SH-SY5Y (cell line): ENCODE data around the gene LGALS3BP.

Experiments used
- GATA2 ChIP-seq: IDR thresholded peaks from 2 replicates; pipeline ENCODE4 v1.6.1; 2011; ENCODE audit warnings: mild to moderate bottlenecking, low read depth, low read length
- GATA3 ChIP-seq: IDR thresholded peaks from 2 replicates; pipeline ENCODE4 v1.6.1; 2011; ENCODE audit warnings: low read depth, mild to moderate bottlenecking, low read length, moderate library complexity

Gene LGALS3BP

DNA sequence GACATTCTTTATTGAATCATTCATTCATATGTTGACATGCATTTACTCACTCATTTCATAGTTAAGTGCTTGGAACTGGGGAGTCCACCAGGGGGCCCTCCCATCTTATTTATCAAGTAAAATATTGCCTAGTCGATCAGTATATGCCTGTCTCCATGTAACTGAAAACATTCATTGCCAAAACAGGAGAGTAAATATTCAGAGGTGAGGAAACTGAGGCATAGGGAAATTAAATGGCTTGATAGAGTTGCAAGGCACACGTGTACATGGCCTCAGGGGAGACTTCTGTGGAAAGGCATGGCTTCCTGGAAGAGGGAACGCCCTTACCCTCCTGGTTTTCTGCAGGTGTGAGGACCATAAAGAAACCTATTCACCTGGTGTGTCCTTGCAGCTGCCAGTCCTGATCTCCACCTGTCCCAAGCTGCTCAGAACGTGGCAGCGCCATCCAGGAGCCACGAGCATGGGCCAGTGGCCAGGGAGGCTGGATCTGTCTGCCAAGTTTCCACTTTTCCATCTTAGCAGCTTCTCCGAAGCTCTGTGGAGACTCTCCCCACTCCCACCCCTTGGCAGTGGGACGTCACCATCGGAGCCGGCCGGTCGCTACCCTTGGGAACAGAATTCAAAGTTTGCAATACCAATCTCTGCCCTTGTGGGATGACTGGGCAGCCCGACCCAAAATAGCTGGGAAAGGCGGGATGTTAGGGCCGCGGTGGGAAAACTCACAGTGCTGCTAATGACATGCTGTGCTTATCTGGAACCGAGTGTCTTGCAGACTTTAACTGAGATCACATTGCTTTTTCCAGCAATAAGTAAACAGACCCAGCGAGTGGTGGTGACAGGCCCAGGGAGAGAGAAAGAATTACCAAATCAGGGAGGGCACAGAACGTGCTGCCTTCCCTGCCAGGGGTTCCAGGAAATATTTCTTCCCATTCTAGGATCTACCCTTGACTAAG lies 40.2 kb upstream of the LGALS3BP start:
- TF ChIP-seq GATA2 (no peak), GATA3 (no peak)

- TF ChIP-seq GATA2 (no peak), GATA3 (no peak)
Measured at GRCh38 chr17:79019261-79019631, 39.5 kb upstream of the LGALS3BP start.

- no peak for TF ChIP-seq GATA3
- TF ChIP-seq GATA2: no peak
Measured at GRCh38 chr17:79018370-79018695, 38.6 kb upstream of the LGALS3BP start.

DNA sequence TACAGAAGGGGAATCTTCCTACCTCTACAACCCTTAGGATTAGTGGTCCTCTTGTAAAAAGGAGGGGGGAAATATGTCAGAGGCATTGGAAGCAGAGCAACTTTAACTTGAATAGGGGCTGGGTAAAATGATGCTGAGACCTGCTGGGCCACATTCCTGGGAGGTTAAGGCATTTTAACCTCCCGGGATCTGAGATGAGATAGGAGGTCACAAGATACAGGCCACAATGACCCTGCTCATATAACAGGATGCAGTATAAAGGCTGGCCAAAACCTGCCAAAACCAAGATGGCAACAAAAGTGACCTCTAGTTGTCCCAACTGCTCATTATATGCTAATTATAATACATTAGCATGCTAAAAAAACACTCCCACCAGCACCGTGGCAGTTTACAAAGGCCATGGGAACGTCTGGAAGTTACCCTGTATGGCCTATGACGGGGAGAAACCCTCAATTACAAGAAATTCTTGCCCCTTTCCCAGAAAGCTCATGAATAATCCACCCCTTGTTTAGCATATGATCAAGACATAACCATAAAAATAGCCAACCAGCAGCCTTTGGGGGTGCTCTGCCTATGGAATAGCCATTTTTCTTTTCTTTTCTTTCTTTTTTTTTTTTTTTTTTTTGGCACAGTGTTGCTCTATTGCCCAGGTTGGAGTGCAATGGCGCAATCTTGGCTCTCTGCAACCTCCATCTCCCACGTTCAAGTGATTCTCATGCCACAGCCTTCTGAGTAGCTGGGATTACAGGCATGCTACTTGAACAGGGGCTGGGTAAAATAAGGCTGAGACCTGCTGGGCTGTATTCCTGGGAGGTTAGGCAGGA lies 38.0 kb upstream of the LGALS3BP start:
- TF ChIP-seq GATA3: no peak
- TF ChIP-seq GATA2: no peak

DNA sequence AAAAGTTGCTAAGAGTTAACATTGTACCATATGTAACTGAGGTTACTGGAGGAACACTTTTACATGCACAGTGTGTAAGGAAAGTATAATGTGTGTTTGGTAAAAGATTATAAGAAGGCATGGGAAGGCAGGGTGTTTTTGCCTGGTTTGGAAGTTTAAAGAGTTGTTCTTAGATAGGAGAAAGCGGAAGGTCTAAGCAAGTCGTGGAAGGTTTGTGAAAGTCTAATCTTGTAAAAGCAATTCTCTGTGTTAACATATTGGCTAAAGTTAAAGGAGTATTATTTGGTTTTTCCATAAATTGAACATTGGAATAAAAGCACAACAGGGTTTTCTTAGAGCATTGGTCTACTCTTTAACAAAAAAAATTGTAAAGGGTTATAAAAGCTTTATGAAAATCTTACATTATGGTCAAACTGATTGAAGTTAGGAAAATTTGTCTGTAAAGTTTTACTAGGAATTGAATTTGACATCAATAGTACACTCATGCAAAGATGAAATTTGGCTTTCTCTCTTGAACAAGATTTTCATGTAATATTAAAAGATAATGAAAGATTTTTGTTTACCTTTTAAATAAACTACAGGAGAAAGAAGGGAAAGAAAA lies 34.5 kb upstream of the LGALS3BP start:
- TF ChIP-seq GATA3: no peak
- TF ChIP-seq GATA2: no peak

DNA sequence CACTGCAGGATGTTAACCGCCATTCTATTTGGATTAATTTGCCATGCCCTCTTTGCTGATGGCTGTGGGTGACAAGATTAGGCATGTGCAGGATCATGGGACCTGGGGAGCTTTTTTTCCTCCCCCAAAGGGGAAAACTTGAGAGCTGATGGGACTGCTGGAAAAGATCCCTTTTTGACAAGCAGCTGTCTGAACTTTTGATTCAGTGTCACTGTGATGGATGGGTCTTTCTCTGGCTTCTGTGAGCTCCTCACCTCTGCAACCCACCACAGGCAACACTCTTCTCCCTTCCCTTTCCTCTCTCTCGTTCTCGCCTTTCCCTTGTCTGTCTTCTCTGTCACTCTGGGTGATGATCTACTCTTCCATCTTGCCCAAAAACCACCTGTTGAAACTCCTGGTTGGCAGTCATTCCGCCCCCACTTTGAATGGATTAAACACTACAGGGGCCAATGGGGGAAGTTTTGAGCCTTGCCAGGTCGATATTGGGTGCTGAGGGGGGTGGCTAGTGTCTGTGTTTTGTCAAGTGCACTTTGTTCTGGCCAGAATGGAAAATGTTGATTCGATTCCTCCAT lies 32.9 kb upstream of the LGALS3BP start:
- TF ChIP-seq GATA3: no peak
- no peak for TF ChIP-seq GATA2

DNA sequence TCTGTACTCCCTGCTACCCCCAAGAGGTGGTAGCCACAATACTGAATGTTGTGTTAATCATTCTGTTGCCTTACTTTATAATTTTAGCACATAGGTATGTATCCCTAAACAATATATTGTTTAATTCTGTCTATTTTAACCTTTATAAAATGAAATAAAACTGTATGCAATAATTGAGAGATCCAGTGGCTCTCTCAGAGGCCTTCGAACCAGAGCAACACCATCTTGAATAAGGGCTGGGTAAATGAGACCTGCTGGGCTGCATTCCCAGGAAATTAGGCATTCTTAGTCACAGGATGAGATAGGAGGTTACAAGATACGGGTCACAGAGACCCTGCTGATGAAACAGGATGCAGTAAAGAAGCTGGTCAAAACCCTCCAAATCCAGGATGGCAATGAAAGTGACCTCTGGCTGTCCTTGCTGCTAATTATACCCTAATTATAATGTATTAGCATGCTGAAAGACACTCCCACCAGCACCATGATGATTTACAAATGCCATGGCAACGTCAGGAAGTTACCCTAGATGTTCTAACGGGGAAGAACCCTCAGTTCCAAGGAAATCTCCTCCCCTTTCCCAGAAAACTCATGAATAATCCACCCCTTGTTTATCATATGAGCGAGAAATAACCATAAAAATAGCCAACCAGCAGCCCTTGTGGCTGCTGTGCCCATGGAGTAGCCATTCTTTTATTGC lies 31.9 kb upstream of the LGALS3BP start:
- TF ChIP-seq GATA2: no peak
- no peak for TF ChIP-seq GATA3

DNA sequence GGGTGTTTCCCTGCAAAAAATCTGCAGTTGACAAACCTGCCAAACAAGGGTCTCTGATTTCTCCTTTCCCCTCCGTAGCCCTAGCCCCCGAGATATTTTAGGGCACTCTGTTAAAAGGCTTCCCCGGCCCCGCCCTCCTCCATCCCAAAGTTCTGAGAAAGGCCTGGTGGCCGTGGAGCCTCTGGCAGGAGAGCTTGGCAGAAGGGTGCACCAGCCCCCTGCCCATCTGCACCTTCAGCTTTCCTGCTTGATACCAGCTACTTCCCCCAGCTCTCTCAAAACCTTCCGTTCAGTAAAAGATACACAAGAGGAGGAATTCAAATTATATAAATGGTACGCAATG lies 30.6 kb upstream of the LGALS3BP start:
- TF ChIP-seq GATA2 (no peak), GATA3 (no peak)

- TF ChIP-seq GATA3 (no peak), GATA2 (no peak; the same call in 1 of the 2 replicates)
Measured at GRCh38 chr17:79009397-79010303, 29.9 kb upstream of the LGALS3BP start, which contains the start of gene CANT1. CANT1 (minus strand) TSS chr17:79009764; CDS start chr17:78997622, 12,142 bp downstream.

- no peak for TF ChIP-seq GATA3
- no peak for TF ChIP-seq GATA2
Measured at GRCh38 chr17:79008666-79009387, 29.1 kb upstream of the LGALS3BP start.

- TF ChIP-seq GATA2 (no peak), GATA3 (no peak)
Measured at GRCh38 chr17:79007504-79008381, 28.0 kb upstream of the LGALS3BP start.
